ENCODE measurements around the gene NDUFA11. TPM values are rescaled to one million over a fixed set of nuclear protein-coding genes. Genes with fewer than 3 reads are reported as not detected.
A peak's percentile ranks its signal among the peaks of the same experiment; 100 is the strongest.

NDUFA11 gene
- total and polyA plus RNA-seq, 2 of the 13 experiments (the other 11 are each of a cell fraction or from before 2014, with no cell fraction given): 286 to 378 TPM

- TF ChIP-seq KLF12 (CRISPR knock-in tag; IDR thresholded peaks at IDR 0.05; ENCODE audit: borderline replicate concordance) (0 out of 2 replicates have a peak, but pooled peaks have one; percentile 3), HNF4A (CRISPR knock-in tag; IDR thresholded peaks at IDR 0.05) (no peak), ISL2 (CRISPR knock-in tag; IDR thresholded peaks at IDR 0.05) (no peak)
- TF ChIP-seq, protein P1, sequence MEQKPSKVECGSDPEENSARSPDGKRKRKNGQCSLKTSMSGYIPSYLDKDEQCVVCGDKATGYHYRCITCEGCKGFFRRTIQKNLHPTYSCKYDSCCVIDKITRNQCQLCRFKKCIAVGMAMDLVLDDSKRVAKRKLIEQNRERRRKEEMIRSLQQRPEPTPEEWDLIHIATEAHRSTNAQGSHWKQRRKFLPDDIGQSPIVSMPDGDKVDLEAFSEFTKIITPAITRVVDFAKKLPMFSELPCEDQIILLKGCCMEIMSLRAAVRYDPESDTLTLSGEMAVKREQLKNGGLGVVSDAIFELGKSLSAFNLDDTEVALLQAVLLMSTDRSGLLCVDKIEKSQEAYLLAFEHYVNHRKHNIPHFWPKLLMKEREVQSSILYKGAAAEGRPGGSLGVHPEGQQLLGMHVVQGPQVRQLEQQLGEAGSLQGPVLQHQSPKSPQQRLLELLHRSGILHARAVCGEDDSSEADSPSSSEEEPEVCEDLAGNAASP (CRISPR knock-in tag; IDR thresholded peaks at IDR 0.05; ENCODE audit: borderline replicate concordance): no peak
Measured at GRCh38 chr19:5880196-5880595, 23.4 kb downstream of the NDUFA11 start (continued).

DNA sequence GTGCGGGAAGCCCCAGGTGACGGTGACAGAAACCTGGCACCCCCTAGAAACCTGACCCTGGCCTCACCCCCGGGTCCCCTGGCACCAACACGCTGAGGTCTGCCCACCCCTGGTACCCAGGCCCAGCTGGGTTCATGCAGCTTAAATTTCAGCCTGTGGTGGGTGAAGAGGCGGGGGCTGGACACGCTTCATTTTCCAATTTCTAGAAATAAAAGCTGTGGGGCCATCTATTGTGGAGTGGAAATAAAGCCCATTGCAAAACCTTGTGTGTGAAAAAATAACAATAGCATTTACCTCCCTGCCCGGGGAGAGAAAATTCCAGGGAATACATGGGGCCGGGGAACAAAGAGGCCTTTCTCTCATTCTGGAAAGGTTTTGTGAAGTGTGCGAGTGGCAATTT is 25.7 kb downstream of the NDUFA11 start:
- H3K4me3 ChIP-seq (replicated peaks in 1 of 3; ENCODE audit: insufficient read depth in 1 of 3, low read depth in 2 of 3, low read length in 3 of 3): no peak overlapping the region
- H3K27ac ChIP-seq (ENCODE audit: extremely low read length, insufficient read depth, low read length): peak overlapping the region; percentile 56
- intact Hi-C loops (cut with micrococcal nuclease; ENCODE audit: unreplicated experiment): no loop called here
- H3K36me3 ChIP-seq (replicated peaks in 1 of 2; ENCODE audit: control insufficient read depth in 1 of 2, insufficient read depth in 2 of 2, low read length in 2 of 2): no peaks in the 10 kb centered on the region
- H3K79me2 ChIP-seq (ENCODE audit: insufficient read depth, low read length): no peaks in the 10 kb centered on the region
- peak overlapping the region; percentile 24; the same call in 1 of the 2 replicates for H3K9ac ChIP-seq (ENCODE audit: insufficient read depth, low read depth, low read length)
- WGBS (ENCODE audit: low lambda C conversion rate): 69% methylated on average over 9 of the region's 9 CpGs
- FAIRE-seq (no peak), DNase-seq (ENCODE audit: low spot score) (peak; percentile 62), ATAC-seq (no peak)
- no peak overlapping the region; the same call in 1 of the 2 replicates for H3K4me2 ChIP-seq (ENCODE audit: low read depth, low read length)
- no peaks in the 10 kb centered on the region for H4K20me1 ChIP-seq (ENCODE audit: insufficient read depth, low read length)
- H3K4me1 ChIP-seq (ENCODE audit: insufficient read depth, low read length): peaks cover 100% of the 10 kb centered on the region
- ChIA-PET CTCF (ENCODE audit: low intra/inter-chr PET ratio, low total read pairs) (no interaction called here), POLR2A (interaction anchor here (0.8 kb wide), 1 partner anchor 50 kb away, joined by 3 read pairs; no protein-coding TSS in a partner anchor)
- in situ Hi-C loops (cut with HindIII; ENCODE audit: extremely low pct_ligation_motif_present, low pct_unique_long_range_greater_than_20kb): no loop called here
- no peak overlapping the region for H2AFZ ChIP-seq (ENCODE audit: low read length)
- no peaks in the 10 kb centered on the region for H3K9me3 ChIP-seq (ENCODE audit: low read length)
- BruUV-seq (replicated peaks): no TSS peak
- no peaks in the 10 kb centered on the region for H3K27me3 ChIP-seq (ENCODE audit: control insufficient read depth in 1 of 2, insufficient read depth in 2 of 2, low read length in 2 of 2)
- TF ChIP-seq BCL6 (CRISPR knock-in tag; IDR thresholded peaks at IDR 0.05): peak; percentile 29; the same call in 1 of the 2 replicates
- TF ChIP-seq SNAPC2 (CRISPR knock-in tag; IDR thresholded peaks at IDR 0.05): no peak
- no peak for TF ChIP-seq ZFP37 (CRISPR knock-in tag; IDR thresholded peaks at IDR 0.05; ENCODE audit: borderline replicate concordance)
- 0 out of 2 replicates have a peak, but pooled peaks have one; percentile 48 for TF ChIP-seq SOX13 (IDR thresholded peaks at IDR 0.05)
- TF ChIP-seq SOX13 (CRISPR knock-in tag; conservative IDR thresholded peaks at IDR 0.05 in 1 of 2, IDR thresholded peaks at IDR 0.05 in 1 of 2): peak in 1 of 2 experiments; percentile 92; a peak in 2 of 4 replicates
- no peak for TF ChIP-seq MTF2 (CRISPR knock-in tag; IDR thresholded peaks at IDR 0.05; ENCODE audit: borderline replicate concordance)
- TF ChIP-seq ZNF687 (CRISPR knock-in tag; IDR thresholded peaks at IDR 0.05): peak; percentile 33; the same call in 1 of the 2 replicates
- peak; percentile 50 for TF ChIP-seq PATZ1 (CRISPR knock-in tag; IDR thresholded peaks at IDR 0.05)
- TF ChIP-seq MXD3 (CRISPR knock-in tag; IDR thresholded peaks at IDR 0.05): no peak
- peak; percentile 26; the same call in 1 of the 2 replicates for TF ChIP-seq CEBPG (CRISPR knock-in tag; IDR thresholded peaks at IDR 0.05)
- peak; percentile 87; the same call in 1 of the 2 replicates for TF ChIP-seq SOX5 (CRISPR knock-in tag; IDR thresholded peaks at IDR 0.05; ENCODE audit: borderline replicate concordance)
- peak; percentile 76 for TF ChIP-seq HNRNPL (IDR thresholded peaks at IDR 0.05; ENCODE audit: low read depth, low read length)
- TF ChIP-seq NFYC (CRISPR knock-in tag; IDR thresholded peaks at IDR 0.05): no peak
